Heart right ventricle (tissue), 16 donors: ENCODE data around the gene PLK3. TPM values are rescaled to one million over a fixed set of nuclear protein-coding genes. Genes with fewer than 3 reads are reported as not detected.
"Not testable (repeated sequence)": the region's sequence is repeated elsewhere in the genome, so short reads cannot be mapped to it uniquely, and the experiment has no call there.

Experiments used
- ATAC-seq, 8 donors: fragments of 200-7000 bp; cut with Tn5 transposase; one replicate each; pipeline ENCODE4 v1.9.1; 2020; ENCODE audit warnings: mild to moderate bottlenecking in 8 of 8, moderate library complexity in 8 of 8, moderate number of reproducible peaks in 1 of 8
- DNase-seq, 2 donors: peaks; one replicate each; pipeline ENCODE4 v3.0.0-alpha.2; 2020
- H3K27ac ChIP-seq, 10 donors: fragments of 200-600 bp; sonication (generic) in 2 of 10; one replicate each; pipeline versions ENCODE4 v1.5.0 to v1.8.0; 2020 to 2022; ENCODE audit warnings: mild to moderate bottlenecking in 3 of 10
- H3K27me3 ChIP-seq, 7 donors: fragments of 200-600 bp; one replicate each; pipeline ENCODE4 v1.8.0; 2021 to 2022; ENCODE audit warnings: mild to moderate bottlenecking in 2 of 7
- H3K36me3 ChIP-seq, 9 donors: fragments of 200-600 bp; sonication (generic) in 1 of 9; one replicate each; pipeline versions ENCODE4 v1.5.0 to v1.8.0; 2020 to 2022; ENCODE audit warnings: mild to moderate bottlenecking in 2 of 9
- H3K4me1 ChIP-seq, 9 donors: fragments of 200-600 bp; sonication (generic) in 1 of 9; one replicate each; pipeline versions ENCODE4 v1.5.0 to v1.8.0; 2020 to 2022; ENCODE audit warnings: mild to moderate bottlenecking in 4 of 9
- H3K4me3 ChIP-seq, 10 donors: fragments of 200-600 bp; sonication (generic) in 2 of 10; one replicate each; pipeline versions ENCODE4 v1.5.0 to v1.8.0; 2020 to 2022; ENCODE audit warnings: mild to moderate bottlenecking in 7 of 10, moderate library complexity in 2 of 10
- H3K9me3 ChIP-seq, 11 donors: fragments of 200-600 bp in 10 of 11; sonication (generic) in 2 of 11; one replicate each; pipeline versions ENCODE4 v1.5.0 to v1.8.0; 2013 to 2022; ENCODE audit warnings: mild to moderate bottlenecking in 2 of 11, control low read depth in 1 of 11, moderate library complexity in 1 of 11
- WGBS, 2 donors: extraction: QIAGEN DNeasy Blood & Tissue Kit; methylation state at CpG; one replicate each; pipeline ENCODE4 v1.1.7; 2013; ENCODE audit warnings: inconsistent platforms in 1 of 2; 5-methylcytosine and 5-hydroxymethylcytosine counted together
- intact Hi-C, 10 donors: fragments of 100-400 bp; cut with DNase I; formaldehyde crosslinking; loops; one replicate each; pipeline versions ENCODE4 v1.11.1 to v1.14.2; 2022
- polyA plus RNA-seq, 2 donors: library from polyadenylated mRNA; stranded (reverse); fragments of 200-250 nt; gene quantifications; one replicate each; pipeline ENCODE4 v1.2.3, GENCODE V29; 2013
- total RNA-seq, 10 donors: library from RNA; stranded (reverse); fragmentation: NEBNext Ultra II Directional in 3 of 10; extraction: Animal tissue kit (Norgen Biotek cat#: 25700) in 3 of 10; gene quantifications; one replicate each; pipeline versions ENCODE4 v1.2.1 to v1.2.4, GENCODE V29; 2021 to 2023
- TF ChIP-seq, protein P1 (sequence below), 9 donors: fragments of 200-600 bp; sonication (generic) in 2 of 9; IDR thresholded peaks; one replicate each; pipeline versions ENCODE4 v1.5.0 to v1.8.0; 2021 to 2022; ENCODE audit warnings: antibody characterized with exemption in 9 of 9, mild to moderate bottlenecking in 5 of 9, moderate library complexity in 1 of 9
- donor health status: Arrhythmogenic right ventricular cardiomyopathy.
- donor health status: ischemic (EF 13 %, LVEDD 7.1; RV severe dilation, severe dysfunction).
- donor health status: healthy with polysubstance abuse.
- donor health status: DM: no; HTN: yes; CAD: no.
- donor health status: DM: no; HTN: no; CAD: no.
- donor health status: ischemic (EF 25% LVEDD 6.9; RV normal size, moderate dysfunction).
- donor health status: ischemic (EF 25% LVEDD 5.7; RV mildly dilated, moderate dysfunction).
- donor health status: healthy.
- donor health status: DM: yes; HTN: yes; CAD: no.
- donor health status: Ischemic cardiomyopathy.
- donor health status: ischemic (EF 35%, LVEDD 5.7; RV mildly dilated, moderate dysfunction).
- donor health status: nonischemic (EF 11% LVEDD 7.7; RV severe dilation, severe dysfunction).
- donor health status: DM: yes; HTN: yes; CAD: no.
- donor health status: PGD.
- donor health status: ischemic (EF 29% LVEDD 5.4; RV normal size, mild dysfunction).
- donor health status: nonischemic (EF 23%, LVEDD 6.1; RV moderate dilation, normal function).

The PLK3 gene
- total and polyA plus RNA-seq, 12 donors = 2.9 to 12.7 (median 7.0) TPM

DNA sequence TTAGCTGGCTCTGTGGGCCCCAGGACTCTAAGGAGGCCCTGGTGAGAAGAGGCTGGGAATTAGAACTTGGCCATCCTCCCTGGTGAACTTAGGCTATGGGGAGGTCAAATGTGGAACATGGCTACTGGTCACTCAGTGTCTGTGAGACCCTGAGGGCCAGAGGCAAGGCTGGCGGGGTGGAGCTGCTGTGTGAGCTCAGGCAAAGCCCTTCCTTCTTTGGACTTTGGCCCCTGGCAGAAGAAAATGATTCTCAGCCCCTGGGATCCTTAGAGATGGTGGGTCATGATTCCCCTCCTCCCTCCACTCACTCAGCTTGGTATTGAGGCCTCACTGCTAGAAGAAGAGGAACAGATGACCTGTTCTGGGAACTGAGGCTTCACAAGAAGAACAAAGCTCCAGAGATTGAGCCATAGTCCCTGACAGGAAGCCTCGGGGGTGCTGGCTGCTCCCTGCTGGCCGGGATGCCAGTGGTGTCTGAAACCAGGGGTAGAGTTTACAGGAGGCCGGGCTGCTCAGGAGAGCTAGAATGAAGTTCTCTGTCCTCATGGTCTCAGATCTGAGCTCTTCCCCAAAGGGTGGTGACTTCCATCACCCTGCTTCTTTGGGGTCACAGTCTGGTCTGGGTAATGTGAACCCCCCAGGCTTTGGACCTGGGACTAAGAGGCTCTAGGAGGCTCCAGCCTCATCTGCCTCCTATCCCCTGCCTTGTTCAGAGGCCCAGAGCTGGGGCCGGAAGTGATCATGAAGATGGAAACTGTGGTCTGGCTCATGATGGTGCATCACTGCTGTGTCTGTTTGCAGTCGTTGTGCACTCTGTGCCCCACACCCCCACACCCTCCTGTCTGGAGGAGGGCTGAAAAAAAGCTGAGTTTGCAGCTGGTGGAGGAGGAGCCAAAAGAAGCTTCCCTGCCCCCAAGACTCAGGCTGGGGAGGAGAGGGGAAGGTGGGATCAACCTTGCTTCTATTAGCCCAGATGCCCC, 9.1 kb downstream of the PLK3 start:
- Histone ChIP-seq H3K9me3 (no peaks in the 10 kb centered on the region), H3K4me1 (peaks cover 50 to 95% (median 88%) of the 10 kb centered on the region in 9 donors), H3K4me3 (peak overlapping the region in 9 of 10 donors; percentile 12 to 56 (median 47)), H3K27me3 (no peaks in the 10 kb centered on the region), H3K27ac (peak overlapping the region; percentile 92 to 100 (median 99)), H3K36me3 (peaks cover 0 to 37% (median 15%) of the 10 kb centered on the region in 9 donors)
- DNase-seq (peak; percentile 55 to 60), ATAC-seq (no peak)
- 38 to 49% methylated on average over 6 of the region's 6 CpGs for WGBS, 2 donors
- intact Hi-C loops = no loop called here
- TF ChIP-seq, protein P1, sequence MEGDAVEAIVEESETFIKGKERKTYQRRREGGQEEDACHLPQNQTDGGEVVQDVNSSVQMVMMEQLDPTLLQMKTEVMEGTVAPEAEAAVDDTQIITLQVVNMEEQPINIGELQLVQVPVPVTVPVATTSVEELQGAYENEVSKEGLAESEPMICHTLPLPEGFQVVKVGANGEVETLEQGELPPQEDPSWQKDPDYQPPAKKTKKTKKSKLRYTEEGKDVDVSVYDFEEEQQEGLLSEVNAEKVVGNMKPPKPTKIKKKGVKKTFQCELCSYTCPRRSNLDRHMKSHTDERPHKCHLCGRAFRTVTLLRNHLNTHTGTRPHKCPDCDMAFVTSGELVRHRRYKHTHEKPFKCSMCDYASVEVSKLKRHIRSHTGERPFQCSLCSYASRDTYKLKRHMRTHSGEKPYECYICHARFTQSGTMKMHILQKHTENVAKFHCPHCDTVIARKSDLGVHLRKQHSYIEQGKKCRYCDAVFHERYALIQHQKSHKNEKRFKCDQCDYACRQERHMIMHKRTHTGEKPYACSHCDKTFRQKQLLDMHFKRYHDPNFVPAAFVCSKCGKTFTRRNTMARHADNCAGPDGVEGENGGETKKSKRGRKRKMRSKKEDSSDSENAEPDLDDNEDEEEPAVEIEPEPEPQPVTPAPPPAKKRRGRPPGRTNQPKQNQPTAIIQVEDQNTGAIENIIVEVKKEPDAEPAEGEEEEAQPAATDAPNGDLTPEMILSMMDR (IDR thresholded peaks at IDR 0.05) = peak in 3 of 9 donors; percentile 20 to 32 (median 26)

DNA sequence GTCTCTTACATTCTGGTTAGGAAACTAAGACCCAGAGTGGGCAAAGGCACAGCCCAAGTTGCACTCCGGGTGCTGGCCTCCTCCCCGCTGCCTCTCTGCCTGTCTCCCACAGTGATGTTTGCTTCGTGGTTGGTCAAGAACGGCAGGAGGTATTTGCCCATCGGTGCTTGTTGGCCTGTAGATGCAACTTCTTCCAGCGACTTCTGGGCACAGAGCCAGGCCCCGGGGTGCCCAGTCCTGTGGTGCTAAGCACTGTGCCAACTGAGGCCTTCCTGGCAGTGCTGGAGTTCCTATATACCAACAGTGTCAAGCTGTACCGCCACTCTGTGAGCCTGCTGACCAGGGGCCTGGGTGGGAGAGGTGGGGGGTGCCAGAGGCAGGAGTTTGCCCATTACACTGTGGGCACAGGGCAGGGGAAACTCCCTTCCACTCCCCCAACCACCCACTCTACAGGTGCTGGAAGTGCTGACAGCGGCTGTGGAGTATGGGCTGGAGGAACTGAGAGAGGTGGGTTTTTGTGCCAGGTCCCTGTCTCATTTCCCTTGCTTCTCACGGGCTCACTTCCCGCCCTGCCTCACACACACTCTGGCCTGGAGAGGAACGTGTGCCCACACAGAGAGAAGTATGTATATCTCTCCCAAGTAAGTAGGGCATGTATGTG, 10.1 kb downstream of the PLK3 start:
- WGBS, 2 donors = 54 to 57% methylated on average over 12 of the region's 12 CpGs
- peaks cover 47 to 94% (median 85%) of the 10 kb centered on the region in 9 donors for H3K4me1 ChIP-seq
- H3K27me3 ChIP-seq = no peaks in the 10 kb centered on the region
- intact Hi-C loops = no loop called here
- H3K36me3 ChIP-seq = peaks cover 0 to 34% (median 12%) of the 10 kb centered on the region in 9 donors
- no peaks in the 10 kb centered on the region for H3K9me3 ChIP-seq
- DNase-seq (peak in 1 of 2 donors; percentile 64), ATAC-seq (no peak)
- TF ChIP-seq, protein P1 (IDR thresholded peaks at IDR 0.05) = no peak
- H3K27ac ChIP-seq = peak overlapping the region; percentile 92 to 100 (median 99)
- H3K4me3 ChIP-seq = peak overlapping the region in 5 of 10 donors; percentile 46 to 56 (median 49)

DNA sequence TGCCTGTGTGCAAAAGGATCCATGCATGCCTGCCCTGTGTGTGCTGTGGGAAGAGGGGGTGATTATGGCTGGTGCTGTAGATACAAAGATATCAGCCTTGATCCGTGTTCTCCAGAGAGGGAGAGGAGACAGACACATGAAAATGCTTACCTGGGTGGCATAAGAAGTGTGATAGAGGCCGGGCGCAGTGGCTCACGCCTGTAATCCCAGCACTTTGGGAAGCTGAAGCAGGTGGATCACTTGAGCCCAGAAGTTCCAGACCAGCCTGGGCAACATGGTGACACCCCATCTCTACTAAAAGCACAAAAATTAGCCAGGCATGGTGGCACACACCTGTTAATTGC, 10.6 kb downstream of the PLK3 start:
- intact Hi-C loops, ATAC-seq, DNase-seq, H3K4me3 ChIP-seq, H3K27me3 ChIP-seq, H3K9me3 ChIP-seq: not testable (repeated sequence)
- peaks cover 0 to 34% (median 7%) of the 10 kb centered on the region in 9 donors for H3K36me3 ChIP-seq
- 94 to 95% methylated on average over 4 of the region's 4 CpGs for WGBS, 2 donors
- peaks cover 42 to 89% (median 80%) of the 10 kb centered on the region in 9 donors for H3K4me1 ChIP-seq
- peak overlapping the region in 9 of 10 donors; percentile 92 to 100 (median 99) for H3K27ac ChIP-seq

DNA sequence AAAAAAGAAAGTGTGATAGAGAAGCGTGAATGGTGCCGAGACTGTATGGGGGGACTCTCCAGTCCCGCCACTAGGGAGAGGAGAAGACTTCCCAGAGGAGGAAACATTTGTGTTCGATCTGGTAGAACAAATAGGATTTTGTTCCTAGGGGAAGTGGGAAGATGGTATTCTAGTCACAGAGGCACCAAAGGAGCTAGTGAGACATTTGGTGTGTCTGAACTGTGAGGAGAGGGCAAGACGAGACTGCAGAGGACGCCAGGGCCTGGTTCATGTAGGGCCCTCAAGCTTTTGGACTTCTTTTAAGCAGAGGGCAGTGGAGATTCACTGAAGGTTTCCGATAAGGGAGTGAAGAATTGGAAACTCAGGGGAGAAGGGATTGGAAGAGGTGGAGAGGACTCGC, 11.1 kb downstream of the PLK3 start:
- Histone ChIP-seq H3K36me3 (peaks cover 0 to 33% (median 2%) of the 10 kb centered on the region in 9 donors), H3K27ac (peak overlapping the region in 8 of 10 donors; percentile 22 to 100 (median 99)), H3K4me1 (peaks cover 37 to 84% (median 75%) of the 10 kb centered on the region in 9 donors), H3K27me3 (no peaks in the 10 kb centered on the region), H3K4me3 (no peak overlapping the region), H3K9me3 (no peaks in the 10 kb centered on the region)
- TF ChIP-seq, protein P1 (IDR thresholded peaks at IDR 0.05) = no peak
- DNase-seq = peak in 1 of 2 donors; percentile 6
- ATAC-seq = no peak
- 71 to 84% methylated on average over 8 of the region's 8 CpGs for WGBS, 2 donors
- intact Hi-C loops = no loop called here
